Keratinocyte (primary cell): ENCODE measurements around the gene WLS. TPM values are rescaled to one million over a fixed set of nuclear protein-coding genes. Genes with fewer than 3 reads are reported as not detected.

Experiments used
- DNase-seq: peaks from one replicate; pipeline ENCODE4 v3.0.0-alpha.2; 2011; ENCODE audit warnings: low read depth, missing footprints, low spot score
- FAIRE-seq: peaks from 2 replicates; lab custom pipeline; 2011; peaks lifted over from hg19 to GRCh38; lab: Jason Lieb, UNC
- H2AFZ ChIP-seq: 2 replicates; pipeline ENCODE4 v1.6.0; 2012; ENCODE audit warnings: low read length, control low read depth, inconsistent platforms; ENCODE audit not compliant: control insufficient read depth
- H3K27ac ChIP-seq: 2 replicates; pipeline ENCODE4 v1.5.1; 2011; ENCODE audit warnings: low read length; ENCODE audit not compliant: control insufficient read depth, insufficient read depth
- H3K27me3 ChIP-seq: 3 replicates; pipeline ENCODE4 v1.6.0; 2011; ENCODE audit warnings: low read length; ENCODE audit not compliant: control insufficient read depth, insufficient read depth; ENCODE audit errors: extremely low read depth
- H3K36me3 ChIP-seq, 2 experiments: 2 replicates in 1 of 2; 3 replicates in 1 of 2; pipeline ENCODE4 v1.5.1; 2011; ENCODE audit warnings: low read length in 2 of 2, mild to moderate bottlenecking in 1 of 2; ENCODE audit not compliant: control insufficient read depth in 2 of 2, insufficient read depth in 2 of 2; ENCODE audit errors: extremely low read depth in 1 of 2
- H3K4me1 ChIP-seq: 3 replicates; pipeline ENCODE4 v1.5.1; 2011; ENCODE audit warnings: low read length; ENCODE audit not compliant: control insufficient read depth, insufficient read depth; ENCODE audit errors: extremely low read depth
- H3K4me2 ChIP-seq: 3 replicates; pipeline ENCODE4 v1.6.0; 2011; ENCODE audit warnings: low read depth, low read length; ENCODE audit not compliant: control insufficient read depth, insufficient read depth; ENCODE audit errors: extremely low read depth
- H3K4me3 ChIP-seq, 3 experiments: fragments of 200-600 bp in 1 of 3; sonication (generic) in 1 of 3; 2 replicates in 2 of 3; 3 replicates in 1 of 3; pipeline ENCODE4 v1.5.1; 2011 to 2016; ENCODE audit warnings: low read length in 3 of 3, mild to moderate bottlenecking in 3 of 3, control low read depth in 2 of 3, inconsistent platforms in 1 of 3, low read depth in 1 of 3, mixed read lengths in 1 of 3, mixed run types in 1 of 3, moderate library complexity in 1 of 3; ENCODE audit not compliant: control insufficient read depth in 2 of 3, insufficient read depth in 2 of 3; ENCODE audit errors: extremely low read depth in 1 of 3
- H3K79me2 ChIP-seq: 2 replicates; pipeline ENCODE4 v1.6.0; 2012; ENCODE audit warnings: low read length; ENCODE audit not compliant: control insufficient read depth, insufficient read depth
- H3K9ac ChIP-seq: 3 replicates; pipeline ENCODE4 v1.6.0; 2011; ENCODE audit warnings: low read length; ENCODE audit not compliant: control insufficient read depth, insufficient read depth; ENCODE audit errors: extremely low read depth
- H3K9me1 ChIP-seq: 3 replicates; pipeline ENCODE4 v1.6.0; 2011; ENCODE audit warnings: low read length; ENCODE audit not compliant: control insufficient read depth, insufficient read depth; ENCODE audit errors: extremely low read depth
- H3K9me3 ChIP-seq: 2 replicates; pipeline ENCODE4 v1.5.1; 2012; ENCODE audit warnings: low read depth, low read length; ENCODE audit not compliant: control insufficient read depth
- H4K20me1 ChIP-seq: 3 replicates; pipeline ENCODE4 v1.6.0; 2011; ENCODE audit warnings: low read length; ENCODE audit not compliant: control insufficient read depth, insufficient read depth; ENCODE audit errors: extremely low read depth
- CTCF ChIP-seq, 3 experiments: IDR thresholded peaks in 1 of 3; conservative IDR thresholded peaks in 1 of 3; optimal IDR thresholded peaks in 1 of 3; 2 replicates in 2 of 3; 3 replicates in 1 of 3; pipeline versions ENCODE3 to v1.5.1; 2011; ENCODE audit warnings: low read length in 3 of 3, mild to moderate bottlenecking in 3 of 3, moderate library complexity in 2 of 3, control low read depth in 1 of 3, inconsistent platforms in 1 of 3; ENCODE audit not compliant: insufficient read depth in 2 of 3; ENCODE audit errors: extremely low read depth in 1 of 3
- EZH2 ChIP-seq: IDR thresholded peaks from one replicate; pipeline ENCODE4 v1.6.1; 2012; ENCODE audit warnings: inconsistent platforms, mild to moderate bottlenecking, low read length, moderate library complexity
- dilution Hi-C: fragments of 300-500 bp; cut with MboI; formaldehyde crosslinking; loops from one replicate; pipeline ENCODE4 v1.7.0; 2020; ENCODE audit warnings: low sequenced_read_pairs; ENCODE audit not compliant: extremely low pct_ligation_motif_present
- polyA plus RNA-seq, 5 experiments: library from polyadenylated mRNA; depleted of rRNA in 3 of 5; stranded (reverse) in 3 of 5; stranded (forward) in 1 of 5; unstranded in 1 of 5; fragments of >200 nt; gene quantifications; 1 replicate in 1 of 5; 2 replicates in 3 of 5; 3 replicates in 1 of 5; pipeline versions ENCODE4 v1.2.1 to v1.2.3, GENCODE V29; 2011 to 2012; ENCODE audit warnings: missing spikeins in 2 of 5, low read depth in 1 of 5, low replicate concordance in 1 of 5

The WLS gene
- polyA plus RNA-seq, 1 donor (not counting 4 experiments of a cell fraction or from before 2014, with no cell fraction given), result 92.4 TPM

DNA sequence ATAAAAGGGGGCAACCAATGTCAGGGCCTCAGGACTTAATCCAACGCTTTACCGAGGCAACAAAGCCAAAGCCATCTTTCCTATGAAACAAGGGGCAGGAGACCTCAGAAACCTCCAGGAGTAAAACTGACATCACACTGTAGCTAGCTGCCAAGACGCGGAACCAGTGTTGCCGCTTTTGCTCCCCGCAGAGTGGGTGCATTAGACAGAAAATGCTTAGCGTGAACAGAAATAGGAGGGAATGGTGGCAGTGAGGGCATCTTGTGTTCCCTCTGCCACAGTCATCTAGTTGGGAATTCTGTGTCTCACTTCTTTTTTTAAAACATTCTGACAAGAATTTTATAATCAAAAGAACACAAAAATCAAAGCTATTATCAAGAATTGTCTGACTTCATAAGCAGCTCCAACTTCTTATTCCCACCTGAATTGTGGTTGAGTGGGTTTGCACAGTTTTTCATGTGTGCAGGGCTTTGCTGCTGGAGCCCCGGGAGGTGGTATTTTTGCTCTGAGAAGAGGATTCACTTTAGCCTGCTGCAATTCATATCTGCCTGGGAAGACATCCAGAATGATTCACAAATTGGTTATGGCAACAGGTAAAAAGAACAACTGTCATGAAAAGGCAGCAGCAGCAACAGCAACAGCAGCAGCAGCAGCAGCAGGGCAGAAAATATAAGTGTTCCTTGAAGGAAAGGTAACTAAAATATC, 99.7 kb downstream of the WLS start:
- dilution Hi-C loops, result loop anchor here (25.0 kb wide), 1 partner anchor 205 kb away; no protein-coding TSS in a partner anchor
- no peak overlapping the region for H3K4me3 ChIP-seq
- no peaks in the 10 kb centered on the region for H4K20me1 ChIP-seq
- peaks cover 11 to 37% of the 10 kb centered on the region in 2 experiments for H3K36me3 ChIP-seq
- no peak overlapping the region for H3K27ac ChIP-seq
- no peaks in the 10 kb centered on the region for H3K27me3 ChIP-seq
- H3K79me2 ChIP-seq, result no peaks in the 10 kb centered on the region
- no peak overlapping the region for H3K9ac ChIP-seq
- H3K9me1 ChIP-seq, result no peaks in the 10 kb centered on the region
- DNase-seq, result no peak
- peaks cover 14% of the 10 kb centered on the region for H3K4me1 ChIP-seq
- no peak overlapping the region for H2AFZ ChIP-seq
- H3K4me2 ChIP-seq, result no peak overlapping the region
- FAIRE-seq, result no peak
- TF ChIP-seq EZH2, result no peak
- no peak for TF ChIP-seq CTCF (optimal IDR thresholded peaks at IDR 0.05 in 1 of 3, IDR thresholded peaks at IDR 0.05 in 1 of 3, conservative IDR thresholded peaks at IDR 0.05 in 1 of 3; ENCODE audit: extremely low read depth in 1 of 3, insufficient read depth in 2 of 3, low read length in 3 of 3)
- no peaks in the 10 kb centered on the region for H3K9me3 ChIP-seq

DNA sequence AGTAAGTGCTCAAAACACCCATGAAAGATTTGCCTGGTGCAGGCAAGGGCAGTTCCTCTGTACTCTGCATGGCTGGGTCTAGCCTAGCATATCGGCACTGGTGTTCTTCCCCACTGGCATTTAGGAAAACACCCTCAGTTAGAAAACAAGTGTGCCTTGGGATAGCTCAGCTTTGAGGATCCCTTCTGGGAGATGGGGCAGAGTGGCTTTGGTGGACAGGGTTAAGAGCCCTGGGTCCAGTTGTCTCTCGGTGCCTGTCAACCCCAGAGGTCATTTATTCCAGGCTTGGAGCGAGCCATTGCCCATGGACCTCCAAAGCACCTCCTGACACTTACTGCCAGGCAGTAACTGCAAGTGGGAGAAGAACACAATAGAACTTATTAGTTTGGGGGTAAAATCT, 101.1 kb downstream of the WLS start:
- H4K20me1 ChIP-seq, result no peaks in the 10 kb centered on the region
- no peaks in the 10 kb centered on the region for H3K27me3 ChIP-seq
- H3K4me1 ChIP-seq, result peaks cover 8% of the 10 kb centered on the region
- DNase-seq (no peak), FAIRE-seq (no peak)
- no peak overlapping the region for H3K9ac ChIP-seq
- no peak overlapping the region for H3K4me3 ChIP-seq
- H3K9me1 ChIP-seq, result no peaks in the 10 kb centered on the region
- H3K36me3 ChIP-seq, result peaks cover 11 to 31% of the 10 kb centered on the region in 2 experiments
- no peak for TF ChIP-seq CTCF (optimal IDR thresholded peaks at IDR 0.05 in 1 of 3, IDR thresholded peaks at IDR 0.05 in 1 of 3, conservative IDR thresholded peaks at IDR 0.05 in 1 of 3; ENCODE audit: extremely low read depth in 1 of 3, insufficient read depth in 2 of 3, low read length in 3 of 3)
- no peak for TF ChIP-seq EZH2
- H3K27ac ChIP-seq, result no peak overlapping the region
- H3K9me3 ChIP-seq, result no peaks in the 10 kb centered on the region
- H2AFZ ChIP-seq, result no peak overlapping the region
- dilution Hi-C loops, result loop anchor here (25.0 kb wide), 1 partner anchor 206 kb away; no protein-coding TSS in a partner anchor
- no peaks in the 10 kb centered on the region for H3K79me2 ChIP-seq
- H3K4me2 ChIP-seq, result no peak overlapping the region
